ENCODE measurements around the gene HLA-DQA2. TPM values are rescaled to one million over a fixed set of nuclear protein-coding genes. Genes with fewer than 3 reads are reported as not detected.

Gene HLA-DQA2
- total and polyA plus RNA-seq, 7 donors, result 0.16 to 1.8 (median 0.99) TPM; not detected in 4

DNA sequence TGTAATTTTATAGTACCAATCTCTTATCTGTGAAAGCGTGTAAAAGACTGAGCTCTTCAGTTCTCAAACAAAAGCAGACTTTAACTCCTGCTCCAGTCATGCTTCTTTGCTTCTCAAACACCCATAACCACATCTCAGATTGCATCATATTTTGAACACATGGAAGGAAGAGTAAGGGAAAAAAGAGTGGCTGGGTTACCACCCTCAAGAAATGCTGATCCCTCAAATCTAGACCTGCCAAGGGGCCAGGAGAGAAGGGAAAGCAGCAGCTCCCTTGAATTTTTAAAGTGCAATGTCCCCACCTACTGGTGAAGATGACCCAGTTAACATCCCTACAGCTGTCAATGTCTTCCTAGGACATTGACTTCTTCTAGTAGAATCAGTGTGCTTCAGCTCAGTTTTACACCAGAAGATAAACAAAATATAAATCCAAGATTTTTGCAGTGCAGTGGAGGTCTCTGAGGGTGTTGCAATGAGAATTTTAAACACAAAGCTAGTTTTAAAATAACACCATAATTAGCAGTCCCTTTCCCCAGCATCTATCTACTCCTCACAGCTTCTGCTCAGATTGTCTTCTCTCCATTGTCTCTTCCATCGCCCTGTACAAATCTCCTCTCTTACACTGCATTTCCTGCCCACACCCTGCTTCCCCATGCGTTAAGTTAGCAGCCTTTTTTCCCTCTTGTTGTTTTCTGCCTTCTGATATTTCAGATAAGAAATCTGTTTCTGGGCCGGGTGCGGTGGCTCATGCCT is 44.8 kb downstream of the HLA-DQA2 start:
- Histone ChIP-seq H3K27me3 (ENCODE audit: insufficient read depth in 3 of 3, low read length in 2 of 3) (peaks cover 0 to 11% (median 5%) of the 10 kb centered on the region in 3 donors), H3K4me1 (no peaks in the 10 kb centered on the region), H3K27ac (no peak overlapping the region), H3K36me3 (ENCODE audit: insufficient read depth in 1 of 2, low read depth in 1 of 2) (no peaks in the 10 kb centered on the region), H3K4me3 (no peak overlapping the region), H3K9me3 (no peaks in the 10 kb centered on the region)
- WGBS, 3 donors, result 48 to 52% (median 48%) methylated on average over 5 of the region's 5 CpGs
- DNase-seq (no peak), ATAC-seq (peak in 2 of 4 donors; percentile 38 to 57)
- intact Hi-C loops (cut with DNase I), result no loop called here
- TF ChIP-seq, protein P1, sequence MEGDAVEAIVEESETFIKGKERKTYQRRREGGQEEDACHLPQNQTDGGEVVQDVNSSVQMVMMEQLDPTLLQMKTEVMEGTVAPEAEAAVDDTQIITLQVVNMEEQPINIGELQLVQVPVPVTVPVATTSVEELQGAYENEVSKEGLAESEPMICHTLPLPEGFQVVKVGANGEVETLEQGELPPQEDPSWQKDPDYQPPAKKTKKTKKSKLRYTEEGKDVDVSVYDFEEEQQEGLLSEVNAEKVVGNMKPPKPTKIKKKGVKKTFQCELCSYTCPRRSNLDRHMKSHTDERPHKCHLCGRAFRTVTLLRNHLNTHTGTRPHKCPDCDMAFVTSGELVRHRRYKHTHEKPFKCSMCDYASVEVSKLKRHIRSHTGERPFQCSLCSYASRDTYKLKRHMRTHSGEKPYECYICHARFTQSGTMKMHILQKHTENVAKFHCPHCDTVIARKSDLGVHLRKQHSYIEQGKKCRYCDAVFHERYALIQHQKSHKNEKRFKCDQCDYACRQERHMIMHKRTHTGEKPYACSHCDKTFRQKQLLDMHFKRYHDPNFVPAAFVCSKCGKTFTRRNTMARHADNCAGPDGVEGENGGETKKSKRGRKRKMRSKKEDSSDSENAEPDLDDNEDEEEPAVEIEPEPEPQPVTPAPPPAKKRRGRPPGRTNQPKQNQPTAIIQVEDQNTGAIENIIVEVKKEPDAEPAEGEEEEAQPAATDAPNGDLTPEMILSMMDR (IDR thresholded peaks at IDR 0.05), result peak; percentile 51

DNA sequence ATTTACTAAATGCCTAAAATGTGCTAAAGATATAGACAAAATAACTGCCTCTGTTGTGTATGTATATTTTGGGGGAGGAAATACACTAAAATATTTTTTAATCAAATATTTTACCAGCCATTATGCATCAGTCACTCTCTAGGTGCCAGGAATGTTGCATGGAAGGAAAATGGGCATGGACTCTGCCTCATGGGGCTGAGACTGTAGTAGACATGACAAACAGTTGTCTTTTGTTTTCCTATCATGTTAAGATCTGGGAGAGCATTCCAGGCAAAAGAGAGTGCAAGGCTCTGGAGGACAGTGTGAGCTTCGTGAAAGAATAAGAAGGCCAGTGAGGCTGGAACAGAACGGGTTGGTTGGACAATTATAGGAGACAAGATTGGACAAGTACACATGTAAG is 49.1 kb downstream of the HLA-DQA2 start:
- intact Hi-C loops (cut with DNase I), result no loop called here
- 32 to 57% (median 51%) methylated on average over 2 of the region's 2 CpGs for WGBS, 3 donors
- no peaks in the 10 kb centered on the region for H3K4me1 ChIP-seq
- H3K36me3 ChIP-seq (ENCODE audit: insufficient read depth in 1 of 2, low read depth in 1 of 2), result no peaks in the 10 kb centered on the region
- TF ChIP-seq, protein P1 (IDR thresholded peaks at IDR 0.05), result no peak
- H3K27me3 ChIP-seq (ENCODE audit: insufficient read depth in 3 of 3, low read length in 2 of 3), result peaks cover 2 to 34% (median 5%) of the 10 kb centered on the region in 3 donors
- no peak overlapping the region for H3K4me3 ChIP-seq
- no peak for ATAC-seq
- H3K9me3 ChIP-seq, result no peaks in the 10 kb centered on the region
- H3K27ac ChIP-seq, result no peak overlapping the region
- no peak for DNase-seq

DNA sequence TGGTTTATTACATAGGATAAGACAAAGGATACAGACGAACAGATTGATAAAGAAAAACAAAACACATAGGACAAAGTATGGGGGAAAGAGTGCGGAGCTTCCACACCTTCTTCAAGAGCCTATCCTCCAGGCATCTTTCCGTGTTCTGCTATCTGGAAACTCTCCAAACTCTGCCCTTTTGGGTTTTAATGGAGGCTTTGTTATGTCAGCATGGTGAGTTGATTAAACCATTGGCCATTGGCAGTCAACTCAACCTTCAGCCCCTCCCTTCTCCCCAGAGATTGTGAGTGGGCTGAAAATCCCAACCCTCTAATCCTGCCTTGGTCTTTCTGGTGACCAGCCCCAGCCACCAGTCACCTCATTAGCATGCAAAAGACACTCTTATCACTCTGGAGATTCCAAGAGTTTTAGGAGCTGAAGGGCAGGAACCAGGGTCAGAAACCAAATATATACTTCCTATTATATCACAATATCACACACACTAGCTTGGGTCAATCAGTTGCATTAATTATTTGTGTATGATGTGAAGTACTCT is 51.8 kb downstream of the HLA-DQA2 start:
- H3K9me3 ChIP-seq, result no peaks in the 10 kb centered on the region
- H3K4me1 ChIP-seq, result no peaks in the 10 kb centered on the region
- no peak for ATAC-seq
- TF ChIP-seq, protein P1 (IDR thresholded peaks at IDR 0.05), result no peak
- peaks cover 0 to 46% (median 2%) of the 10 kb centered on the region in 3 donors for H3K27me3 ChIP-seq (ENCODE audit: insufficient read depth in 3 of 3, low read length in 2 of 3)
- no peak for DNase-seq
- intact Hi-C loops (cut with DNase I), result no loop called here
- H3K36me3 ChIP-seq (ENCODE audit: insufficient read depth in 1 of 2, low read depth in 1 of 2), result no peaks in the 10 kb centered on the region
- H3K27ac ChIP-seq, result no peak overlapping the region
- H3K4me3 ChIP-seq, result no peak overlapping the region
- 52 to 60% (median 57%) methylated on average over 3 of the region's 3 CpGs for WGBS, 3 donors

DNA sequence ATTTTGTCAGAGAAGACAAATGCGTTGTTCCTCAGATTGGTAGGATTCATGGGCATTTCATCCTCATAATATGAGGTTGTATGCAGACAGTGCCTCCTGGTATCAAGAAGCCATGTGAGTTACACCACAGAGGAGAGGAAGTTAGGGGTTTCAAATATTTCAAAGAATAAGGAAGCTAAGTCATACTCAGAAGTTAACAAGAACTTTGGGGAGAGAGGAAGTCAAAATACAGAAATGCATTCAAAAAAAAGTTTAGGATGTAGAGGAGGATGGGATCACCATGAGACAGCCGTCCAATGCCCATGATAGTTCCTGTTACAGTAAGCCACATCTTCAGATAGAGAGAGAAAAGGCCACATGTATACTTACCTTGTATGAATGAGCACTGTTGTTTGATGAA is 53.3 kb downstream of the HLA-DQA2 start:
- intact Hi-C loops (cut with DNase I), result no loop called here
- WGBS, 3 donors, result 36 to 69% (median 69%) methylated on average over 2 of the region's 2 CpGs
- Histone ChIP-seq H3K4me1 (no peaks in the 10 kb centered on the region), H3K36me3 (ENCODE audit: insufficient read depth in 1 of 2, low read depth in 1 of 2) (no peaks in the 10 kb centered on the region), H3K27ac (no peak overlapping the region), H3K4me3 (no peak overlapping the region), H3K27me3 (ENCODE audit: insufficient read depth in 3 of 3, low read length in 2 of 3) (peaks cover 0 to 54% (median 2%) of the 10 kb centered on the region in 3 donors), H3K9me3 (no peaks in the 10 kb centered on the region)
- DNase-seq (no peak), ATAC-seq (no peak)
- TF ChIP-seq, protein P1 (IDR thresholded peaks at IDR 0.05), result no peak

Other genes starting within 250 kb of the HLA-DQA2 start
- gene HLA-DRB5, start 211.1 kb upstream of the HLA-DQA2 start, total RNA-seq, result 10 to 100 TPM in 3 of 4 donors, 1 to 10 TPM in 1; 6.5 to 23.9 (median 12.5) TPM
- gene HLA-DRB5, start 211.1 kb upstream of the HLA-DQA2 start, polyA plus RNA-seq, result 1 to 10 TPM in 1 of 3 donors, under 1 TPM in 2; 0.21 to 1.2 (median 0.25) TPM
- gene HLA-DRB1, start 151.5 kb upstream of the HLA-DQA2 start, total RNA-seq, result 10 to 100 TPM; 16.9 to 49.4 (median 29.8) TPM
- gene HLA-DRB1, start 151.5 kb upstream of the HLA-DQA2 start, polyA plus RNA-seq, result 10 to 100 TPM; 13.2 to 32.6 (median 20.5) TPM
- 1 to 10 TPM; 1.3 to 7.8 (median 6.2) TPM for gene HLA-DQA1, start 104.0 kb upstream of the HLA-DQA2 start, total RNA-seq
- gene HLA-DQA1, start 104.0 kb upstream of the HLA-DQA2 start, polyA plus RNA-seq, result 1 to 10 TPM; 5.9 to 7.8 (median 5.9) TPM
- 1 to 10 TPM; 2.9 to 5.4 (median 4.2) TPM for gene HLA-DQB1, start 74.7 kb upstream of the HLA-DQA2 start, total RNA-seq
- 10 to 100 TPM in 1 of 3 donors, 1 to 10 TPM in 2; 8.2 to 10.8 (median 8.6) TPM for gene HLA-DQB1, start 74.7 kb upstream of the HLA-DQA2 start, polyA plus RNA-seq
- 1 to 10 TPM in 2 of 4 donors, under 1 TPM in 1, not detected in 1; 0.38 to 1.2 (median 1.2) TPM for gene HLA-DQB2, start 22.1 kb downstream of the HLA-DQA2 start, total RNA-seq
- gene HLA-DQB2, start 22.1 kb downstream of the HLA-DQA2 start, polyA plus RNA-seq, result not detected
- gene HLA-DOB, start 75.6 kb downstream of the HLA-DQA2 start, total RNA-seq, result under 1 TPM in 1 of 4 donors, not detected in 3; 0.21 TPM
- gene HLA-DOB, start 75.6 kb downstream of the HLA-DQA2 start, polyA plus RNA-seq, result under 1 TPM; 0.10 to 0.25 (median 0.18) TPM
- gene TAP2, start 97.3 kb downstream of the HLA-DQA2 start, total RNA-seq, result 10 to 100 TPM; 13.6 to 18.5 (median 16.5) TPM
- 10 to 100 TPM in 1 of 3 donors, 1 to 10 TPM in 2; 7.6 to 16.6 (median 7.7) TPM for gene TAP2, start 97.3 kb downstream of the HLA-DQA2 start, polyA plus RNA-seq
- 10 to 100 TPM in 3 of 4 donors, 1 to 10 TPM in 1; 7.0 to 10.8 (median 10.2) TPM for gene PSMB8, start 102.7 kb downstream of the HLA-DQA2 start, total RNA-seq
- 10 to 100 TPM in 2 of 3 donors, 1 to 10 TPM in 1; 7.7 to 19.2 (median 14.2) TPM for gene PSMB8, start 102.7 kb downstream of the HLA-DQA2 start, polyA plus RNA-seq
- gene TAP1, start 112.3 kb downstream of the HLA-DQA2 start, total RNA-seq, result 10 to 100 TPM; 14.1 to 23.5 (median 16.8) TPM
- gene TAP1, start 112.3 kb downstream of the HLA-DQA2 start, polyA plus RNA-seq, result 10 to 100 TPM; 15.2 to 21.7 (median 17.7) TPM
- 10 to 100 TPM in 2 of 4 donors, 1 to 10 TPM in 2; 6.6 to 10.5 (median 10.0) TPM for gene PSMB9, start 112.8 kb downstream of the HLA-DQA2 start, total RNA-seq
- gene PSMB9, start 112.8 kb downstream of the HLA-DQA2 start, polyA plus RNA-seq, result 10 to 100 TPM in 2 of 3 donors, 1 to 10 TPM in 1; 8.0 to 18.0 (median 13.2) TPM
- gene HLA-DMB, start 199.6 kb downstream of the HLA-DQA2 start, total RNA-seq, result 1 to 10 TPM; 1.4 to 7.6 (median 3.6) TPM
- gene HLA-DMB, start 199.6 kb downstream of the HLA-DQA2 start, polyA plus RNA-seq, result 1 to 10 TPM; 2.8 to 3.1 (median 2.9) TPM
- 10 to 100 TPM in 2 of 4 donors, 1 to 10 TPM in 2; 3.2 to 12.0 (median 9.4) TPM for gene HLA-DMA, start 211.7 kb downstream of the HLA-DQA2 start, total RNA-seq
- 1 to 10 TPM; 6.3 to 7.4 (median 7.1) TPM for gene HLA-DMA, start 211.7 kb downstream of the HLA-DQA2 start, polyA plus RNA-seq
- 100 to 1,000 TPM in 3 of 4 donors, 10 to 100 TPM in 1; 70.0 to 135 (median 115) TPM for gene BRD2, start 227.2 kb downstream of the HLA-DQA2 start, total RNA-seq
- gene BRD2, start 227.2 kb downstream of the HLA-DQA2 start, polyA plus RNA-seq, result 10 to 100 TPM; 62.2 to 93.0 (median 64.4) TPM

Measured in psoas muscle (tissue), 8 donors.